Islet of Langerhans (tissue), 1 donor: ENCODE data around the gene ZNF541.

ENCODE experiments used
- FAIRE-seq: peaks from one replicate; lab custom pipeline; 2011; peaks lifted over from hg19 to GRCh38; lab: Jason Lieb, UNC

ZNF541 gene

DNA sequence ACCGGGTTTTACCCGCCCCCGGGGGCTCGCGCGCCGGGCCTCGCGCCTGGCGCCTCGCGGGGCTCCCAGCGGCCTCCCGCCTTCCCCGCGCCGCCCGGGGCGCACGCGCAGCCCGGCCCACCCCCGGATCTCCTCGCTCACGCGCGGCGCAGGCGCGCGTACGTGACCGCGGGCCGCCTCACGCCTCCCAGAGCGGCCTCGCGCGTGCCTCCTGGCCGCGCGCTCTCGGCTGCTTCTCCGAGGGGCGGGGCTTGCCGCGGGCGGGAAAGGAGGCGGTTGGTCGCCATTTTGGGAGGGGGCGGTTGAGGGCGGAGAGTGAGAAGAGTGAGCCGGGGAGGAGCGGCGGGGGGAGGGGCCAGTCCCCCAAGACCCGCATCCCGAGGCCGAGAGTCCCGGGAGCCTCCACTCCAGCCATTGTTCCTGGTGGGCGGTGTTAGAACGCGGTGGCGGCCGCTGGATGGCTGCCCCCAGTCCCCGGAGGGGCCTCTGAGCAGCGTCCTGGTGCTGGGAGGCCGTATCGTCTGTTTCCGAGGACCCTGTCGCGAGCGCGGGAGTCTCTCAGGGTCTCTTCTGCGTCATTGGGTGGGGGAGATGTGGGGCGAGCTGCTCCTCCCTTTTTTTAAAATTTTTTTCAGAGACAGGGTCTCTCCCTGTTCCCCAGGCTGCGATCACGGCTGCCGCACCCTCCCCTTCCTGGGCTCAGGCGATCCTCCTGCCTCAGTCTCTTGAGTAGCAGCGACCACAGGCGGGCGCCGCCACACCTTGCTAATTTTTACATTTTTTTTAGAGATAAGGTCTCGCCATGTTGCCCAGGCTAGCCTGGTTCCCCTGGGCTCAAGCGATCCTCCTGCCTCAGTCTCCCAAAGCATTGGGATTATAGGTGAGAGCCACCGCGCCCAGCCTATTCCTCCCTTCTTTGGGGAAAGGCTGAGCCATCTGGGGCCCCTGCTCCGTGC, at the start of gene ZNF541:
TSS of gene ZNF541 (minus strand) at position 78 of the 956 bp plus-strand sequence. CDS start 17,292 bp downstream, outside the sequence.
- FAIRE-seq: no peak

- no peak for FAIRE-seq
Measured at GRCh38 chr19:47619763-47620162, 46.8 kb upstream of the ZNF541 start.

GRCh38 chr19:47618771-47619170, 45.8 kb upstream of the ZNF541 start:
- no peak for FAIRE-seq

GRCh38 chr19:47615714-47616113, 42.8 kb upstream of the ZNF541 start:
- no peak for FAIRE-seq

GRCh38 chr19:47615230-47615629, 42.3 kb upstream of the ZNF541 start:
- no peak for FAIRE-seq

- no peak for FAIRE-seq
Measured at GRCh38 chr19:47614559-47614958, 41.6 kb upstream of the ZNF541 start.

DNA sequence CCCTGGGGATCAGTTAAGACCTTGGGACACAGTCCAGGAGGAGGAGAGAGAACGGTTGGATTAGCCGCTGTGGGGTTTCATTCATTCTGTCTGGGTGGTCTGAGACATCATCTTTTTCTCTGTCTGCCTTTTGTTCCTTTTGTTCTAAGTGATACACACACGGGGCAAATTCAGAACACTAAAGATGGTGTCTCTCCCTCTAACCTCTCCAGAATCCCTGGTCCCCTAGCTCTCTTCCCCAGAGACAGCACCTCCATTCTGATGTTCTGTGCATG, 41.0 kb upstream of the ZNF541 start:
- no peak for FAIRE-seq

GRCh38 chr19:47613165-47614020, 40.4 kb upstream of the ZNF541 start:
- no peak for FAIRE-seq

DNA sequence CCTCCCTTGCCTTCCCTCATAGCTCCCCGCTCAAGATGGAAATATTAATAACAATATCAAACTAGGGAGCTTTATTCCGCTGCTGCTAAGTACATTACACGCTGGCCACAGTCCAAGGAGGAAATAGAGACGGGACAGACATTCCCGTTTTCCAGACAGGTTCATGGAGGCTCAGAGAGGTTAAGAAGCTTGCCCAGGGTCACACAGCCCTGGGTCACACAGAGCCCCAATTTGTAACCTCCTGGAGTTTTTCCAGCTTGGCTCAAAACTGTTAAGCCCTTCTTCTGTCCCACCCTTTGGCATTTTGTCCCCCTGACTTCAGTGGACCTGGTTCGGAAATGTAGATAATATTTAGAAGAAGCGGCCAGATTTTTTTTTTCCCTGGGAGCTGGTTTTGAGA, 38.0 kb upstream of the ZNF541 start:
- no peak for FAIRE-seq

DNA sequence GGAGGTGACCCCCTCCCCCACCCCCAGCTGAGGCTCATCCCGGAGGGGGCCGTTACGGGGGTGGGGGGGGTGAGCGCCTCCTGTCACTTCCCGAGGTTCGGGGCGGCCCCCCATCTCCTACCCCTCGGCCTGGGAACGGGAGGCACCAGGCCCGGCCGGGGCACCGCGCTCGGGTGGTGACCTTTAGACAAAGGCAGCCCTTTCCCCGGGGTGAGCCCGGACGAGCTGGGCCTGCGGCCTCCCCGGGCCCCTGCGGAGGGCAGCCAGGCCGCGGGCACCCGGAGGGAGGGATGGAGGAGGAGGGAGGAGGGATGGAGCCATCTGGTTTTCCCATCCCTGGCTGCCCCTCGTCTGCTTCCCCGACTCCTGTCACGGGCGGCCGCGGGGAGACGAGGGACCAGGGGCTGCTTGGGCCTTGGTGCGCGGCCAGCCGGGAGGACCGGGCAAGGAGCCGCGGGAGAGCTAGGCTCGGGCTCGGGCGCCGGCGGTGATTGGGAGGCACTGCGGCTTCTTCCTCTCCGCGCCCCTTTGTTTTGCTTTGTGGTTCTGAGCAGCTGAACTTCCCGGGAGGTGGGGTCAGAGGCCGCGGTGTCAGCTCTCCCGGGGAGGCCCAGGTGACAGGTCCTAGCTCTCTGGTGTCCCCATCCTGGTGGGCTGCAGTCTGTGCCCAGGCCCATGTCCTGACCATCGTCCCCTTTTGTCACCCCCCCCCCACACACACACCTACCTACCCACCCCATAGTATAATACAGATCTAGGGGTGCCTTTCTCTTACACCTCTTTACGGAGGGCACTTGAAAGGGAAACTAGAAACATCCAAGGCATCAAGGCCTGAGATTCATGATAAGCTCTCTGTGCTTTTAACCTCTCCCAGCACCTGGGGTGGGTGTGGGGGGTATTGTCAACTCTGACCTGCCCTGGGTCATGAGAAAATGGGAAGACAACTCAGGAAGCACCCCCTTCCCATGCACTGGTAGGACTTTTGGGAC, 37.3 kb upstream of the ZNF541 start:
- no peak for FAIRE-seq

DNA sequence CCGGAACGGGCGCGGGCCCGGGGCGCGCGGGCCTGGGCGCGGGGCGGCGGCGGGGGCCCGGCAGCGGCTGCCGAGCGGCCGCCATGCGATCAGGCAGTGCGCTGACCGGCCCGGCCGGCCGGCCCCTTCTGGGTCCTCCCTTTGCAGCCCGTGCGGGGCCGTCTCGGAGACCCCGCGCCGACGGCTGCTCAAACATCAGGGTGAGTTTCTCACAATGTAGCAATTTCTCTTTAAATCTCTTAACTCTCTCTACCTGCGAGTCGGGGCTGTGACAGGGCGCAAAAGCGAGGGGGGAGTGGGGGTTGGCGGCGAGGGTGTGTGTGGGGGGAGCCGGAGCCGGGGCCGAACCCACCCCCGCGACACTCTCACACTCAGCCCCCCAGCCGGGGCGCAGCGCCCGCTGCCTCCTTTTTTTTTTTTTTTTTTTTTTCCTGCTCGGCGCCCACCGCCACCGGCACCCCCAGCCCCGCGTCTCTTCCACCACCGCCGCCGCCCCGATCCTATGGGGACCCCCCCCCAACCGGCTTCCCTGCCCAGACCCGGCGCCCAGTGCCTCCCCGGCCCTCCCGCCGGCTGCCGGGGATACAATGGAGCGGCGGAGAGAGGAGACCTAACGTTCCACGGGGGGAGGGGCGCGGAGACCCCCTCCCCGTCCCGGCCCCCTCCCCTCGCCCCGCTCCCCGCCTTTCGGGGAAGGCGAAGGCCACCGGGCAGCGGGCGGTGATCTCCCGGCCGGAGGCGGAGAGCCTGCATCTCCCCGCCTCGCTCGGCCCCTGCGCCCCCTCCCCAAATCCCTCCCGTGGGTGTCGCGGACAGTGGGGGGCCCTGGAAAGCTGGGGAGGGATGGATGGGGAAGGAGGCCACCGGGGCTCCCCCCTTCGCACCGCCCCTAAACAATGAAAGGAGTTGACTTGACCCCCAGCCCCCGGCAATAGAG, 36.3 kb upstream of the ZNF541 start, which contains the start of gene BICRA:
TSS of gene BICRA (plus strand) at position 166 of the 937 bp plus-strand sequence. CDS start 64,441 bp downstream, outside the sequence.
- no peak for FAIRE-seq

GRCh38 chr19:47608074-47608918, 35.3 kb upstream of the ZNF541 start:
- FAIRE-seq: no peak

DNA sequence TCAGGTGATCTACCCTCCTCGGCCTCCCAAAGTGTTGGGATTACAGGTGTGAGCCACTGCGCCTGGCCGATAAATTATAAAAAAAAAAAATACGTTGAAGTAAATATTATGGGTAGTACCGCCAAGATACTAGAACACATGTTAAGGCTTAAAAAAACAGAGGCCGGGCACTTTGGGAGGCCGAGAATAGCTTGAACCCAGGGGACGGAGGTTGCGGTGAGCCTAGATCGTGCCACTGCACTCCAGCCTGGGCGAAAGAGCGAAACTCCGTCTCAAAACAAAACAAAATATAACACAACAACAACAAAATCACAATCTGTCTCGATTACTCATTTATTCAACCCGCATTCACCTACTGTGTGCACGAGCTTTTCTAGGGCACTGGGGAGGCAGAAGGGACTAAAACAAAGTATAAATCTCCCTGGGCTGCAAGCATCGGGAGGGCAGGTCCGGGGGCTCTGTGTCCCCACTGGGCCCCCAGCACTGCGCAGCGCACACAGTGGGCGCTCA, 34.7 kb upstream of the ZNF541 start:
- FAIRE-seq: no peak

- FAIRE-seq: no peak
Measured at GRCh38 chr19:47603706-47604565, 31.0 kb upstream of the ZNF541 start.

GRCh38 chr19:47601180-47601904, 28.4 kb upstream of the ZNF541 start:
- FAIRE-seq: no peak

GRCh38 chr19:47600246-47601179, 27.6 kb upstream of the ZNF541 start:
- no peak for FAIRE-seq
